ENCODE data around the gene PDE1A.

The PDE1A gene

GRCh38 chr2:182113334-182113733, 313.5 kb downstream of the PDE1A start:
- DNase-seq = no peak

GRCh38 chr2:182110347-182110746, 316.5 kb downstream of the PDE1A start:
- no peak for DNase-seq

- DNase-seq = no peak
These were observed 323.3 kb downstream of the PDE1A start for GRCh38 chr2:182103526-182103925.

GRCh38 chr2:182101263-182101662, 325.6 kb downstream of the PDE1A start:
- no peak for DNase-seq

- no peak for DNase-seq
These were observed 328.2 kb downstream of the PDE1A start for GRCh38 chr2:182098648-182099047.

GRCh38 chr2:182097571-182098164, 329.2 kb downstream of the PDE1A start:
- DNase-seq = no peak

GRCh38 chr2:182090486-182090885, 336.4 kb downstream of the PDE1A start:
- no peak for DNase-seq
